NB4 (cell line): ENCODE measurements around the gene IQCH.
A peak's percentile ranks its signal among the peaks of the same experiment; 100 is the strongest.

Experiments
- DNase-seq: peaks from one replicate; pipeline ENCODE4 v3.0.0; 2010; ENCODE audit warnings: low read depth
- H3K4me3 ChIP-seq: one replicate; pipeline ENCODE4 v1.5.1; 2011; ENCODE audit warnings: mild to moderate bottlenecking, low read depth, low read length, moderate library complexity
- CTCF ChIP-seq: IDR thresholded peaks from one replicate; pipeline ENCODE4 v1.5.1; 2012; ENCODE audit warnings: low read depth, low read length
- MAX ChIP-seq: IDR thresholded peaks from 2 replicates; pipeline ENCODE4 v1.6.1; 2011; ENCODE audit warnings: low read depth, low read length
- MYC ChIP-seq: IDR thresholded peaks from 2 replicates; pipeline ENCODE4 v1.6.1; 2011; ENCODE audit warnings: low read depth, low read length
- POLR2A ChIP-seq: IDR thresholded peaks from 2 replicates; pipeline ENCODE4 v1.6.1; 2011; ENCODE audit warnings: mild to moderate bottlenecking; ENCODE audit not compliant: insufficient read length; ENCODE audit errors: extremely low read depth

IQCH gene

GRCh38 chr15:67511606-67512005, 257.0 kb downstream of the IQCH start:
- no peak for DNase-seq
- TF ChIP-seq CTCF (no peak), POLR2A (no peak), MYC (no peak), MAX (no peak)
- H3K4me3 ChIP-seq: no peak overlapping the region

GRCh38 chr15:67512140-67512539, 257.6 kb downstream of the IQCH start:
- DNase-seq: no peak
- TF ChIP-seq MAX (no peak), POLR2A (no peak), CTCF (no peak), MYC (no peak)
- H3K4me3 ChIP-seq: no peak overlapping the region

GRCh38 chr15:67512933-67513714, 258.5 kb downstream of the IQCH start:
- TF ChIP-seq CTCF: no peak
- no peak for TF ChIP-seq MAX
- TF ChIP-seq POLR2A: no peak
- no peak for TF ChIP-seq MYC
- no peak overlapping the region for H3K4me3 ChIP-seq
- no peak for DNase-seq

- TF ChIP-seq POLR2A (no peak), MYC (no peak), MAX (no peak)
- no peak for DNase-seq
- no peak overlapping the region for H3K4me3 ChIP-seq
Measured at GRCh38 chr15:67515090-67515489, 260.5 kb downstream of the IQCH start.

GRCh38 chr15:67515557-67515956, 261.0 kb downstream of the IQCH start:
- no peak for DNase-seq
- no peak for TF ChIP-seq CTCF
- no peak for TF ChIP-seq POLR2A
- TF ChIP-seq MYC: no peak
- TF ChIP-seq MAX: no peak
- H3K4me3 ChIP-seq: no peak overlapping the region

- H3K4me3 ChIP-seq: peak overlapping the region; percentile 77
- TF ChIP-seq CTCF (no peak), MYC (no peak), MAX (no peak)
- DNase-seq: no peak
Measured at GRCh38 chr15:67520321-67521028, 265.9 kb downstream of the IQCH start.
